SK-N-MC (cell line): ENCODE measurements around the gene MAGI2.
"Not testable (repeated sequence)": the region's sequence is repeated elsewhere in the genome, so short reads cannot be mapped to it uniquely, and the experiment has no call there.

Source experiments
- DNase-seq: peaks from one replicate; pipeline ENCODE4 v3.0.0-alpha.2; 2011; ENCODE audit warnings: low read depth, low spot score
- H3K27ac ChIP-seq: fragments of 200-600 bp; sonication (generic); 2 replicates; pipeline ENCODE4 v1.5.1; 2016; ENCODE audit warnings: mixed run types
- H3K36me3 ChIP-seq: fragments of 200-600 bp; sonication (generic); 2 replicates; pipeline ENCODE4 v1.6.1; 2017; ENCODE audit warnings: antibody characterized with exemption, low read length, mixed read lengths; ENCODE audit not compliant: insufficient read depth
- H3K4me3 ChIP-seq: fragments of 200-600 bp; sonication (generic); 2 replicates; pipeline ENCODE4 v1.5.1; 2016
- H3K9ac ChIP-seq: fragments of 200-600 bp; sonication (generic); 2 replicates; pipeline ENCODE4 v1.8.0; 2017; ENCODE audit warnings: mixed run types, mixed read lengths; ENCODE audit not compliant: insufficient read length
- H3K9me3 ChIP-seq: fragments of 200-600 bp; sonication (generic); 2 replicates; pipeline ENCODE4 v1.6.1; 2017; ENCODE audit warnings: low read depth, mild to moderate bottlenecking, antibody characterized with exemption, low read length, moderate library complexity, mixed read lengths
- EZH2 ChIP-seq: fragments of 200-600 bp; sonication (generic); IDR thresholded peaks from one replicate; pipeline ENCODE4 v1.6.1; 2017; ENCODE audit warnings: antibody characterized with exemption
- FOXP2 ChIP-seq: optimal IDR thresholded peaks from 2 replicates; pipeline ENCODE3; 2011; ENCODE audit warnings: mild to moderate bottlenecking, moderate library complexity; ENCODE audit not compliant: insufficient read depth; ENCODE audit errors: extremely low read length, control extremely low read depth
- POLR2AphosphoS5 ChIP-seq: IDR thresholded peaks from 2 replicates; pipeline ENCODE4 v1.6.1; 2012; ENCODE audit warnings: mild to moderate bottlenecking, low read depth, low read length, borderline replicate concordance

MAGI2 gene

GRCh38 chr7:78585980-78586379, 867.5 kb downstream of the MAGI2 start:
- H3K36me3 ChIP-seq: no peaks in the 10 kb centered on the region

DNA sequence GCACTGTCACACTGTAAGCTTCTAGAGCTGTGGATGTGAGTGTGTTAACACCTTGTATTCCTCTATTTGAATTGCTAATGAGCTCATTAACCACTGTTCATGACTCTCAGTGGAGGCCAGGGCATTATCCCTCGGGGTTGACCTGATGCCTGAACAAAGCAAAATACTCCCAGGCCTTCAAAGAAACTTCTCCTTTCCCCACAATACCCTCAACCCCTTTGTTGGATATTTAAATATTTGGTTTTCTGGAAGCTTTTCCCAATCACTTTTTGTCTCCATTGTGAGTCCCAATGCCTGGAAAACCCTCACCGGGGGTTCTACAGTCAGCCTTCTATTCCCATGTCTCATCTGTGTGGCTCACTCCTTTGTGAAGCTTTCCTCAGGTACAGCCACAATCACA, 874.8 kb downstream of the MAGI2 start:
- Histone ChIP-seq H3K9ac (no peak overlapping the region), H3K27ac (no peak overlapping the region), H3K9me3 (no peaks in the 10 kb centered on the region), H3K36me3 (no peaks in the 10 kb centered on the region), H3K4me3 (no peak overlapping the region)
- TF ChIP-seq FOXP2: no peak
- TF ChIP-seq EZH2: no peak
- TF ChIP-seq POLR2AphosphoS5: no peak
- no peak for DNase-seq

More at GRCh38 chr7:78585980-78586379, 867.5 kb downstream of the MAGI2 start:
- Histone ChIP-seq H3K9me3 (no peaks in the 10 kb centered on the region), H3K27ac (no peak overlapping the region), H3K4me3 (no peak overlapping the region), H3K9ac (no peak overlapping the region)
- no peak for DNase-seq
- TF ChIP-seq FOXP2 (no peak), EZH2 (no peak), POLR2AphosphoS5 (no peak)

DNA sequence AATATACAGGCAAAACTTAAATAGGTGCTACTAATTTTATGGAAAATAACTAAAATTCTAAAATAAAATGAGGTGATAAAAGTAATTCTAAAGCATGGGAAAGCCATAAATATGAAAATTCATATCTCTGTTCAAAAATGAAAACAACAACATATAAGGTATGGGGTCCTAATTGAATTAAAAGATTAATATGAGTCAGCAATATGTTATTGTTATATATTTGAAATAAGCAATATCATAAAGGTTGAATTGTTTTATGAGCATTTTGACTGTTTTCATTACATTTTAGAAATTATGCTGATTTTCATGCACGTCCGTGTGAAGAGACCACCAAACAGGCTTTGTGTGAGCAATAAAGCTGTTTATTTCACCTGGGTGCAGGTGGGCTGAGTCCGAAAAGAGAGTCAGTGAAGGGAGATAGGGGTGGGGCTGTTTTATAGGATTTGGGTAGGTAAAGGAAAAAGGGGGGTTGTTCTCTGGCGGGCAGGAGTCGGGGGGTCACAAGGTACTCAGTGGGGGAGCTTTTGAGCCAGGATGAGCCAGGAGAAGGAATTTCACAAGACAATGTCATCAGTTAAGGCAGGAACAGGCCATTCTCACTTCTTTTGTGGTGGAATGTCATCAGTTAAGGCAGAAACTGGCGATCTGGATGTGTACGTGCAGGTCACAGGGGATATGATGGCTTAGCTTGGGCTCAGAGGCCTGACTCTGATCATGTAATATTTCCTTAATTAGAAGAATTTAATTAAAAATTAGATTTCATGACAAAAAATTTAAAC, 876.1 kb downstream of the MAGI2 start:
- not testable (repeated sequence) for H3K27ac ChIP-seq, H3K4me3 ChIP-seq

GRCh38 chr7:78576236-78576635, 877.2 kb downstream of the MAGI2 start:
- no peak overlapping the region for H3K4me3 ChIP-seq
- no peak overlapping the region for H3K9ac ChIP-seq
- H3K36me3 ChIP-seq: no peaks in the 10 kb centered on the region
- H3K27ac ChIP-seq: no peak overlapping the region
- TF ChIP-seq POLR2AphosphoS5 (no peak), EZH2 (no peak), FOXP2 (no peak)
- H3K9me3 ChIP-seq: no peaks in the 10 kb centered on the region
- DNase-seq: no peak

More for the DNA sequence above, 876.1 kb downstream of the MAGI2 start:
- not testable (repeated sequence) for H3K36me3 ChIP-seq, H3K9me3 ChIP-seq, H3K9ac ChIP-seq, DNase-seq

DNA sequence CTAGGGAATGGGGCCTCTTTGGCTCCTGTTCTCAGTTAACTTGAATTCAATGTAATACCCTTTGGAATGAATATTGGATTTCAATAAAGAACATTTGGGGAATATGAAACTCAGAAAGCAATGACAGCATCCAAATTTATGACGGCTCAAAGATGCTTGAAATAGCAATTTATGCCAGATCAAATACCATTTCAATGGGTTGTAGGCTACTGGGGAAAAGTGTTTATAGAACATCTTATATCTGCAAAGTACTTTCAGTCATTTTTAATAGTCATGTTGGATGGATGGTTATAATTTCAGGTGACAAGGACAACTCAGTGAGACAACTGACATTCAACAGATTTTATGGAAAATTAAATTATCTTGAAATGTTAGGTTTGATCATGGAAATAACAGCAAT, 882.2 kb downstream of the MAGI2 start:
- H3K36me3 ChIP-seq: no peaks in the 10 kb centered on the region
- no peaks in the 10 kb centered on the region for H3K9me3 ChIP-seq
- no peak overlapping the region for H3K9ac ChIP-seq
- no peak for TF ChIP-seq EZH2
- no peak for TF ChIP-seq POLR2AphosphoS5
- no peak overlapping the region for H3K27ac ChIP-seq
- no peak overlapping the region for H3K4me3 ChIP-seq
- no peak for DNase-seq

- H3K27ac ChIP-seq: no peak overlapping the region
- no peaks in the 10 kb centered on the region for H3K9me3 ChIP-seq
- H3K4me3 ChIP-seq: no peak overlapping the region
- TF ChIP-seq EZH2: no peak
- TF ChIP-seq FOXP2: no peak
- no peak for TF ChIP-seq POLR2AphosphoS5
- DNase-seq: no peak
- H3K36me3 ChIP-seq: no peaks in the 10 kb centered on the region
- H3K9ac ChIP-seq: no peak overlapping the region
These were observed 884.8 kb downstream of the MAGI2 start for GRCh38 chr7:78568690-78569089.

GRCh38 chr7:78567836-78568235, 885.6 kb downstream of the MAGI2 start:
- Histone ChIP-seq H3K4me3 (no peak overlapping the region), H3K9me3 (no peaks in the 10 kb centered on the region), H3K27ac (no peak overlapping the region), H3K9ac (no peak overlapping the region), H3K36me3 (no peaks in the 10 kb centered on the region)
- no peak for DNase-seq
- TF ChIP-seq POLR2AphosphoS5: no peak
- no peak for TF ChIP-seq FOXP2
- no peak for TF ChIP-seq EZH2

DNA sequence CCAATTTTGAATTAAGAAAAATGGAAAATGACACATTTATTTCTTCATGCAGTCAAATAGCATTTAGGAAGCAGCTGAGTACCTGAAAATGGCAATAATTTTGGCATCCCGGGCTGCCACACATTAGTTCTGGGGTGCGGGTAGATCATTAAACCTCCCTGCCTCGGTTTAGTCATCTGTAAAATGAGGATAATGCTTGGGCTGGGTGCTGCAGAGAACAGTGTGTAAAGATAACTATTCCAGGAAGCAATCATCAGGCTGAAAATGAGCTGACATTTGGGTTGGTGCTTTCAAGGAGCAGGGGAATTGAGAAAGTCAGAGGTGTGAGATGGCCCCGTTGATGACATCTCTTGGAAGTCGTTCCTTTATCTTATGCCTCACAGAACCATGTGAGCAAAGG, 887.7 kb downstream of the MAGI2 start:
- no peak overlapping the region for H3K4me3 ChIP-seq
- H3K9me3 ChIP-seq: no peaks in the 10 kb centered on the region
- TF ChIP-seq EZH2 (no peak), FOXP2 (no peak), POLR2AphosphoS5 (no peak)
- no peaks in the 10 kb centered on the region for H3K36me3 ChIP-seq
- no peak overlapping the region for H3K9ac ChIP-seq
- DNase-seq: no peak
- no peak overlapping the region for H3K27ac ChIP-seq

DNA sequence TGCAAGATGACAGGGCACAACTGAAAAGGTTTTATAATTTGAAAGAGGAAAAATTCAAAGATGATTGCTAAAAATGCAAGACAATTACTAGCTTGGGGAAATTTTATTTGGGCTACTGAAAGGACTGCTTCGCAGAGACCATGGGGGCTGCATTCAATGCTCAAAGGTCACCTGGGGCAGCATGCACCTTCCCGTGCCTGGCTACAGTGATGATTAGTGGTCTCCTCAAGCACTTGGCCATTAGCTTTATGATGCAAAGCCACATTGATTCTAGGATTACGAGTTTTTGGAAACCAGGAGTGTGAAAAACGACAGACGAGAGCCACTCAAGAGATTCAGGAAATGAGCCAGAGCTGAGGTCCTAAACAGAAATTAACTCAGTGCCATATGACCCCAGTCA, 890.3 kb downstream of the MAGI2 start:
- Histone ChIP-seq H3K36me3 (no peaks in the 10 kb centered on the region), H3K27ac (no peak overlapping the region), H3K9ac (no peak overlapping the region), H3K9me3 (no peaks in the 10 kb centered on the region), H3K4me3 (no peak overlapping the region)
- DNase-seq: no peak
- no peak for TF ChIP-seq FOXP2
- no peak for TF ChIP-seq EZH2
- TF ChIP-seq POLR2AphosphoS5: no peak
